H1 (cell line): ENCODE data around the gene PACSIN2. TPM values are rescaled to one million over a fixed set of nuclear protein-coding genes. Genes with fewer than 3 reads are reported as not detected.
A peak's percentile ranks its signal among the peaks of the same experiment; 100 is the strongest.

Source experiments
- CTCF ChIA-PET: fragments of 300-600 bp; sonication (Branson Sonifier 250); formaldehyde crosslinking; loops from one replicate; lab custom pipeline; 2021; ENCODE audit not compliant: partially characterized antibody; lab: Charles Lee
- POLR2A ChIA-PET: fragments of 300-600 bp; sonication (Branson Sonifier 250); formaldehyde crosslinking; loops from one replicate; lab custom pipeline; 2021; ENCODE audit warnings: inconsistent platforms; ENCODE audit not compliant: partially characterized antibody; lab: Charles Lee
- DNase-seq, 2 experiments: peaks; one replicate each; pipeline versions ENCODE4 v3.0.0 to v3.0.0-alpha.2; 2010 to 2022; ENCODE audit warnings: low spot score in 2 of 2, low read depth in 1 of 2, mixed read lengths in 1 of 2
- FAIRE-seq: peaks from 2 replicates; lab custom pipeline; 2011; peaks lifted over from hg19 to GRCh38; lab: Jason Lieb, UNC
- H2AFZ ChIP-seq: 2 replicates; pipeline ENCODE4 v1.8.1; 2012; ENCODE audit warnings: low read length, inconsistent platforms
- H2AK5ac ChIP-seq: 2 replicates; pipeline ENCODE4 v1.6.1; 2013; ENCODE audit warnings: low read depth, low read length
- H2BK120ac ChIP-seq: replicated peaks from 2 replicates; pipeline ENCODE3; 2013; ENCODE audit warnings: low read depth, low read length, inconsistent platforms
- H2BK12ac ChIP-seq: 2 replicates; pipeline ENCODE4 v1.6.1; 2013; ENCODE audit warnings: low read depth, low read length
- H2BK15ac ChIP-seq: 2 replicates; pipeline ENCODE4 v1.6.1; 2013; ENCODE audit warnings: low read length
- H2BK20ac ChIP-seq: 2 replicates; pipeline ENCODE4 v1.6.1; 2013; ENCODE audit warnings: low read length
- H2BK5ac ChIP-seq: 2 replicates; pipeline ENCODE4 v1.6.1; 2013; ENCODE audit warnings: low read depth, low read length
- H3K14ac ChIP-seq: 2 replicates; pipeline ENCODE4 v1.6.1; 2013; ENCODE audit warnings: inconsistent platforms; ENCODE audit not compliant: insufficient read length
- H3K18ac ChIP-seq: 2 replicates; pipeline ENCODE4 v1.6.1; 2013; ENCODE audit warnings: low read length; ENCODE audit errors: extremely low read depth
- H3K23ac ChIP-seq: 2 replicates; pipeline ENCODE4 v1.6.1; 2013; ENCODE audit warnings: inconsistent platforms; ENCODE audit not compliant: insufficient read length
- H3K23me2 ChIP-seq: 2 replicates; pipeline ENCODE4 v1.6.1; 2013; ENCODE audit warnings: low read depth, low read length
- H3K27ac ChIP-seq: 2 replicates; pipeline ENCODE4 v1.6.1; 2011; ENCODE audit warnings: low read depth, low read length, inconsistent platforms
- H3K27me3 ChIP-seq, 4 experiments: replicated peaks in 1 of 4; 1 replicate in 1 of 4; 2 replicates in 3 of 4; pipeline versions ENCODE4 v1.6.1 to v1.8.1; 2011 to 2013; ENCODE audit warnings: low read length in 3 of 4, mild to moderate bottlenecking in 3 of 4, inconsistent platforms in 2 of 4, mixed read lengths in 2 of 4, moderate library complexity in 1 of 4; ENCODE audit not compliant: control insufficient read depth in 3 of 4, insufficient read depth in 3 of 4; ENCODE audit errors: extremely low read depth in 1 of 4
- H3K36me3 ChIP-seq, 4 experiments: 2 replicates each; pipeline versions ENCODE4 v1.6.1 to v1.8.1; 2011 to 2013; ENCODE audit warnings: mild to moderate bottlenecking in 4 of 4, low read length in 3 of 4, moderate library complexity in 2 of 4, control low read depth in 1 of 4, inconsistent platforms in 1 of 4; ENCODE audit not compliant: insufficient read depth in 4 of 4, control insufficient read depth in 2 of 4
- H3K4ac ChIP-seq: replicated peaks from 2 replicates; pipeline ENCODE3; 2013; ENCODE audit warnings: low read length, low read depth, mixed read lengths, inconsistent platforms; ENCODE audit not compliant: insufficient read length
- H3K4me1 ChIP-seq, 4 experiments: replicated peaks in 1 of 4; 1 replicate in 1 of 4; 2 replicates in 3 of 4; pipeline versions ENCODE4 v1.6.1 to v1.8.1; 2011 to 2013; ENCODE audit warnings: low read length in 3 of 4, inconsistent platforms in 2 of 4, mixed read lengths in 1 of 4; ENCODE audit not compliant: insufficient read depth in 4 of 4, control insufficient read depth in 3 of 4
- H3K4me2 ChIP-seq, 2 experiments: 2 replicates each; pipeline versions ENCODE4 v1.6.1 to v1.8.1; 2011 to 2013; ENCODE audit warnings: low read depth in 2 of 2, low read length in 2 of 2, control low read depth in 1 of 2, inconsistent platforms in 1 of 2, mild to moderate bottlenecking in 1 of 2; ENCODE audit not compliant: insufficient read depth in 1 of 2
- H3K4me3 ChIP-seq, 4 experiments: fragments of 200-600, 300-600 bp in 1 of 4; sonication (generic), shearing (Covaris generic), sonication (Bioruptor Twin) in 1 of 4; 2 replicates each; pipeline versions ENCODE4 v1.5.1 to v1.8.1; 2011 to 2016; ENCODE audit warnings: low read length in 4 of 4, low read depth in 3 of 4, control low read depth in 2 of 4, inconsistent platforms in 2 of 4, mild to moderate bottlenecking in 2 of 4, mixed read lengths in 1 of 4, moderate library complexity in 1 of 4; ENCODE audit not compliant: insufficient read depth in 2 of 4; ENCODE audit errors: extremely low read depth in 1 of 4
- H3K56ac ChIP-seq: replicated peaks from 2 replicates; pipeline ENCODE3; 2013; ENCODE audit warnings: low read depth, mild to moderate bottlenecking, mixed read lengths, low read length, inconsistent platforms; ENCODE audit not compliant: insufficient read length
- H3K79me1 ChIP-seq: 2 replicates; pipeline ENCODE4 v1.6.1; 2013; ENCODE audit warnings: low read depth, low read length, control low read depth
- H3K79me2 ChIP-seq, 2 experiments: 2 replicates each; pipeline versions ENCODE4 v1.6.1 to v1.8.1; 2012 to 2013; ENCODE audit warnings: low read length in 2 of 2, mild to moderate bottlenecking in 2 of 2, inconsistent platforms in 1 of 2; ENCODE audit not compliant: insufficient read depth in 2 of 2, control insufficient read depth in 1 of 2
- H3K9ac ChIP-seq, 4 experiments: replicated peaks in 1 of 4; 1 replicate in 1 of 4; 2 replicates in 3 of 4; pipeline versions ENCODE4 v1.6.1 to v1.8.1; 2011 to 2013; ENCODE audit warnings: low read depth in 3 of 4, low read length in 3 of 4, control low read depth in 2 of 4, mild to moderate bottlenecking in 2 of 4, moderate library complexity in 2 of 4, inconsistent platforms in 1 of 4; ENCODE audit errors: extremely low read depth in 1 of 4
- H3K9me3 ChIP-seq, 2 experiments: 2 replicates each; pipeline versions ENCODE4 v1.6.1 to v1.8.1; 2012 to 2013; ENCODE audit warnings: mild to moderate bottlenecking in 2 of 2, moderate library complexity in 2 of 2, control low read depth in 1 of 2, inconsistent platforms in 1 of 2, low read depth in 1 of 2, low read length in 1 of 2, mixed read lengths in 1 of 2; ENCODE audit not compliant: insufficient read depth in 2 of 2
- H4K20me1 ChIP-seq, 2 experiments: replicated peaks in 1 of 2; 2 replicates each; pipeline versions ENCODE3 to v1.8.1; 2011 to 2013; ENCODE audit warnings: inconsistent platforms in 2 of 2, low read length in 2 of 2, mild to moderate bottlenecking in 1 of 2; ENCODE audit not compliant: insufficient read depth in 2 of 2, control insufficient read depth in 1 of 2
- H4K5ac ChIP-seq: 2 replicates; pipeline ENCODE4 v1.6.1; 2013; ENCODE audit warnings: low read length, low read depth, mixed read lengths, inconsistent platforms; ENCODE audit not compliant: insufficient read length
- H4K8ac ChIP-seq: 2 replicates; pipeline ENCODE4 v1.8.0; 2013; ENCODE audit warnings: mild to moderate bottlenecking, moderate library complexity, low read length, inconsistent platforms; ENCODE audit not compliant: insufficient read depth; ENCODE audit errors: extremely low read depth
- H4K91ac ChIP-seq: replicated peaks from 2 replicates; pipeline ENCODE3; 2013; ENCODE audit warnings: low read length, mixed read lengths, inconsistent platforms; ENCODE audit not compliant: insufficient read length
- BACH1 ChIP-seq: IDR thresholded peaks from 2 replicates; pipeline ENCODE4 v1.6.1; 2012; ENCODE audit warnings: low read length, improper control_type of control experiment
- CEBPB ChIP-seq: IDR thresholded peaks from 2 replicates; pipeline ENCODE4 v1.6.1; 2012; ENCODE audit warnings: low read depth, low read length
- CREB1 ChIP-seq: IDR thresholded peaks from 2 replicates; pipeline ENCODE4 v1.6.1; 2012; ENCODE audit warnings: inconsistent platforms
- EGR1 ChIP-seq: IDR thresholded peaks from 2 replicates; pipeline ENCODE4 v1.6.1; 2011; ENCODE audit warnings: low read depth, low read length, borderline replicate concordance
- KDM5A ChIP-seq: fragments of 200-600 bp; IDR thresholded peaks from 2 replicates; pipeline ENCODE4 v1.7.1; 2012; ENCODE audit warnings: mild to moderate bottlenecking, low read length, inconsistent platforms, mixed read lengths
- NRF1 ChIP-seq: IDR thresholded peaks from 2 replicates; pipeline ENCODE4 v1.6.1; 2011; ENCODE audit warnings: mild to moderate bottlenecking, low read depth, low read length, improper control_type of control experiment
- RFX5 ChIP-seq: IDR thresholded peaks from 2 replicates; pipeline ENCODE4 v1.6.1; 2011; ENCODE audit warnings: low read depth, low read length, improper control_type of control experiment, borderline replicate concordance
- SIRT6 ChIP-seq: IDR thresholded peaks from one replicate; pipeline ENCODE4 v1.7.1; 2012; ENCODE audit warnings: low read length, inconsistent platforms
- WGBS, 2 experiments: shearing (Covaris generic) in 1 of 2; methylation state at CpG; one replicate each; pipeline versions ENCODE4 v1.1.6 to v1.1.7; 2013 to 2015; ENCODE audit warnings: low lambda C conversion rate in 2 of 2, mixed read lengths in 2 of 2, inconsistent platforms in 1 of 2, low coverage in 1 of 2, missing lambda C conversion rate in 1 of 2; ENCODE audit not compliant: insufficient replicate concordance in 2 of 2, insufficient coverage in 1 of 2, insufficient read length in 1 of 2; ENCODE audit errors: extremely low coverage in 1 of 2, missing lambda C conversion rate in 1 of 2; 5-methylcytosine and 5-hydroxymethylcytosine counted together
- polyA plus RNA-seq, 7 experiments: library from polyadenylated mRNA; depleted of rRNA in 3 of 7; stranded (reverse) in 5 of 7; unstranded in 2 of 7; fragments of >200 nt in 5 of 7; fragments of 200-250 nt in 2 of 7; gene quantifications; 1 replicate in 5 of 7; 2 replicates in 1 of 7; 4 replicates in 1 of 7; pipeline versions ENCODE4 v1.2.1 to v1.2.3, GENCODE V29; 2011 to 2013; ENCODE audit warnings: missing spikeins in 2 of 7, mixed read lengths in 2 of 7
- total RNA-seq: library from RNA; stranded (reverse); fragmentation: NEBNext Ultra II Directional; extraction: Animal tissue kit (Norgen Biotek cat#: 25700); gene quantifications from 2 replicates; pipeline ENCODE4 v1.2.1, GENCODE V29; 2021
- TF ChIP-seq, protein P1 (sequence below): IDR thresholded peaks from 2 replicates; pipeline ENCODE4 v1.6.1; 2012; ENCODE audit warnings: inconsistent platforms

The PACSIN2 gene
- total and polyA plus RNA-seq, 2 of the 8 experiments (the other 6 are each of a cell fraction or from before 2014, with no cell fraction given): 44.8 to 64.2 TPM

DNA sequence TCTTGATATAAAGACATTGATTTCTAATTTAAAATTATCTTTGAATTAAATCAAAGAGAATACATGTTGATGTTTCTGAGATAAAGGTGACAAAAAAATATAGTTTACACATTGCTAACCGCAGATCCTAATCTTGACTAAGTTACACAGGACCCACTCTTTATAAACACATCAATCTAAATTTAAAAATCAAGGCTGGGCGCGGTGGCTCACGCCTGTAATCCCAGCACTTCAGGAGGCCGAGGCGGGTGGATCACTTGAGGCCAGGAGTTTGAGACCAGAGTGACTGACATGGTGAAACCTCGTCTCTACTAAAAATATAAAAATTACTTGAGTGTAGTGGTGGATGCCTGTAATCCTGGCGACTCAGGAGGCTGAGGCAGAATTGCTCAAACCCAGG lies 159.7 kb downstream of the PACSIN2 start:
- TF ChIP-seq, protein P1, sequence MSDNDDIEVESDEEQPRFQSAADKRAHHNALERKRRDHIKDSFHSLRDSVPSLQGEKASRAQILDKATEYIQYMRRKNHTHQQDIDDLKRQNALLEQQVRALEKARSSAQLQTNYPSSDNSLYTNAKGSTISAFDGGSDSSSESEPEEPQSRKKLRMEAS: no peak
- no peak for TF ChIP-seq BACH1
- TF ChIP-seq CEBPB: no peak
- no peak for TF ChIP-seq RFX5
- TF ChIP-seq NRF1: no peak
- no peak for TF ChIP-seq SIRT6
- no peak for TF ChIP-seq EGR1
- no peak for TF ChIP-seq CREB1
- no peak for TF ChIP-seq KDM5A
- H3K79me2 ChIP-seq: no peaks in the 10 kb centered on the region
- no peak overlapping the region for H3K4me3 ChIP-seq
- no peak overlapping the region for H4K8ac ChIP-seq
- no peak overlapping the region for H2BK12ac ChIP-seq
- no peaks in the 10 kb centered on the region for H3K36me3 ChIP-seq
- H3K56ac ChIP-seq: no peak overlapping the region
- H4K5ac ChIP-seq: no peak overlapping the region
- no peak overlapping the region for H2AK5ac ChIP-seq
- 0 out of 2 replicates have a peak, but pooled peaks cover 2% of the 10 kb centered on the region for H3K79me1 ChIP-seq
- no peak overlapping the region for H3K4ac ChIP-seq
- H3K14ac ChIP-seq: no peak overlapping the region
- FAIRE-seq (no peak), DNase-seq (no peak)
- ChIA-PET POLR2A (interaction anchor here (1.0 to 2.0 kb wide), 2 partner anchors 240 kb away, joined by 5 to 6 read pairs; partner anchors contain the start of gene POLDIP3), CTCF (interaction anchor here (1.2 to 2.1 kb wide), 3 partner anchors 10 to 205 kb away, joined by 3 to 6 read pairs (median 3); no protein-coding TSS in a partner anchor)
- peak overlapping the region in 1 of 2 experiments; percentile 82; a peak in 1 of 4 replicates for H3K4me2 ChIP-seq
- H2BK120ac ChIP-seq: no peak overlapping the region
- no peak overlapping the region for H2BK20ac ChIP-seq
- no peak overlapping the region for H2BK5ac ChIP-seq
- no peak overlapping the region for H4K91ac ChIP-seq
- H3K23me2 ChIP-seq: peaks cover 5% of the 10 kb centered on the region
- no peak overlapping the region for H3K18ac ChIP-seq
- peaks cover 0 to 3% (median 1%) of the 10 kb centered on the region in 4 experiments; a peak in 2 of 7 replicates for H3K4me1 ChIP-seq
- H4K20me1 ChIP-seq: peaks cover 0 to 8% of the 10 kb centered on the region in 2 experiments
- H3K27ac ChIP-seq: no peak overlapping the region
- peaks cover 0 to 6% of the 10 kb centered on the region in 2 experiments; a peak in 2 of 4 replicates for H3K9me3 ChIP-seq
- H3K23ac ChIP-seq: no peak overlapping the region
- H3K27me3 ChIP-seq: peaks cover 7 to 20% (median 11%) of the 10 kb centered on the region in 4 experiments
- H2BK15ac ChIP-seq: no peak overlapping the region
- H2AFZ ChIP-seq: no peak overlapping the region
- H3K9ac ChIP-seq: no peak overlapping the region
- 87% methylated on average over 8 of the region's 8 CpGs; no CpG with 5 or more reads in 1 of the 2 experiments for WGBS, 2 experiments
